ENCODE data around the gene AGPS. TPM values are rescaled to one million over a fixed set of nuclear protein-coding genes. Genes with fewer than 3 reads are reported as not detected.
"Not testable (repeated sequence)": the region's sequence is repeated elsewhere in the genome, so short reads cannot be mapped to it uniquely, and the experiment has no call there.

The AGPS gene
- total and polyA plus RNA-seq, 4 donors = 6.3 to 46.9 (median 18.3) TPM

GRCh38 chr2:177348733-177349693, 43.6 kb upstream of the AGPS start:
- H3K4me3 ChIP-seq (ENCODE audit: low read depth in 1 of 3, low read length in 3 of 3) = no peak overlapping the region
- DNase-seq (ENCODE audit: low spot score) = no peak
- no peak for TF ChIP-seq GABPA (IDR thresholded peaks at IDR 0.05 in 1 of 2, conservative IDR thresholded peaks at IDR 0.05 in 1 of 2)
- TF ChIP-seq HNF4G (IDR thresholded peaks at IDR 0.05) = no peak
- no peak for TF ChIP-seq CTCF (IDR thresholded peaks at IDR 0.05; ENCODE audit: low read depth, low read length, missing input control)
- no peak for TF ChIP-seq EGR1 (IDR thresholded peaks at IDR 0.05; ENCODE audit: low read depth in 2 of 2)
- no peak for TF ChIP-seq RAD21 (IDR thresholded peaks at IDR 0.05)
- no peak for TF ChIP-seq ZBTB33 (IDR thresholded peaks at IDR 0.05)
- TF ChIP-seq FOXA1 (IDR thresholded peaks at IDR 0.05) = no peak
- TF ChIP-seq SP1 (IDR thresholded peaks at IDR 0.05) = no peak
- TF ChIP-seq FOXA2 (IDR thresholded peaks at IDR 0.05) = no peak
- no peak for TF ChIP-seq ATF3 (IDR thresholded peaks at IDR 0.05)
- no peak for TF ChIP-seq HNF4A (conservative IDR thresholded peaks at IDR 0.05)
- TF ChIP-seq NR2F2 (IDR thresholded peaks at IDR 0.05) = no peak
- peaks cover 0 to 4% (median under 1%) of the 10 kb centered on the region in 4 donors for H3K4me1 ChIP-seq (ENCODE audit: control insufficient read depth in 4 of 4, insufficient read depth in 4 of 4, low read length in 3 of 4)
- H3K27ac ChIP-seq (ENCODE audit: low read depth in 1 of 2, low read length in 2 of 2) = no peak overlapping the region
- H3K36me3 ChIP-seq (ENCODE audit: control insufficient read depth in 4 of 4, insufficient read depth in 3 of 4, low read depth in 1 of 4, low read length in 3 of 4) = no peaks in the 10 kb centered on the region
- no peaks in the 10 kb centered on the region for H3K27me3 ChIP-seq (ENCODE audit: control insufficient read depth in 4 of 4, insufficient read depth in 4 of 4, low read length in 3 of 4)
- no peak overlapping the region for H3K9ac ChIP-seq (ENCODE audit: low read depth in 1 of 2, low read length in 2 of 2)
- WGBS = 95% methylated on average over 3 of the region's 3 CpGs
- no peaks in the 10 kb centered on the region for H3K9me3 ChIP-seq (ENCODE audit: control insufficient read depth in 4 of 4, low read length in 3 of 4)

- H3K4me3 ChIP-seq (ENCODE audit: low read depth in 1 of 3, low read length in 3 of 3); H3K27me3 ChIP-seq (ENCODE audit: control insufficient read depth in 4 of 4, insufficient read depth in 4 of 4, low read length in 3 of 4); H3K9ac ChIP-seq (ENCODE audit: low read depth in 1 of 2, low read length in 2 of 2); H3K9me3 ChIP-seq (ENCODE audit: control insufficient read depth in 4 of 4, low read length in 3 of 4); DNase-seq (ENCODE audit: low spot score); H3K36me3 ChIP-seq (ENCODE audit: control insufficient read depth in 4 of 4, insufficient read depth in 3 of 4, low read depth in 1 of 4, low read length in 3 of 4); H3K4me1 ChIP-seq (ENCODE audit: control insufficient read depth in 4 of 4, insufficient read depth in 4 of 4, low read length in 3 of 4); H3K27ac ChIP-seq (ENCODE audit: low read depth in 1 of 2, low read length in 2 of 2): not testable (repeated sequence)
- 98% methylated on average over 1 of the region's 1 CpG for WGBS
Measured at GRCh38 chr2:177350624-177351023, 41.9 kb upstream of the AGPS start.

- H3K4me1 ChIP-seq (ENCODE audit: control insufficient read depth in 4 of 4, insufficient read depth in 4 of 4, low read length in 3 of 4) = not testable (repeated sequence)
Measured at GRCh38 chr2:177351121-177351520, 41.5 kb upstream of the AGPS start.

More at GRCh38 chr2:177351121-177351520, 41.5 kb upstream of the AGPS start:
- H3K36me3 ChIP-seq (ENCODE audit: control insufficient read depth in 4 of 4, insufficient read depth in 3 of 4, low read depth in 1 of 4, low read length in 3 of 4); H3K27me3 ChIP-seq (ENCODE audit: control insufficient read depth in 4 of 4, insufficient read depth in 4 of 4, low read length in 3 of 4); DNase-seq (ENCODE audit: low spot score); H3K27ac ChIP-seq (ENCODE audit: low read depth in 1 of 2, low read length in 2 of 2); H3K9ac ChIP-seq (ENCODE audit: low read depth in 1 of 2, low read length in 2 of 2); H3K9me3 ChIP-seq (ENCODE audit: control insufficient read depth in 4 of 4, low read length in 3 of 4); H3K4me3 ChIP-seq (ENCODE audit: low read depth in 1 of 3, low read length in 3 of 3): not testable (repeated sequence)
- 96% methylated on average over 1 of the region's 1 CpG for WGBS
